Right lobe of liver (tissue), 6 donors: ENCODE data around the gene LRMDA. TPM values are rescaled to one million over a fixed set of nuclear protein-coding genes. Genes with fewer than 3 reads are reported as not detected.

Experiments
- ATAC-seq, 4 donors: fragments of 200-7000 bp; cut with Tn5 transposase; one replicate each; pipeline ENCODE4 v1.9.1; 2020; ENCODE audit warnings: mild to moderate bottlenecking in 4 of 4, moderate library complexity in 4 of 4
- DNase-seq, 3 donors: peaks; one replicate each; pipeline ENCODE4 v3.0.0-alpha.2; 2020
- H3K27ac ChIP-seq, 3 donors: fragments of 200-600 bp; one replicate each; pipeline ENCODE4 v1.8.0; 2022
- H3K27me3 ChIP-seq, 2 donors: fragments of 200-600 bp; one replicate each; pipeline ENCODE4 v1.8.0; 2022
- H3K36me3 ChIP-seq, 4 donors: fragments of 200-600 bp; sonication (generic) in 1 of 4; one replicate each; pipeline versions ENCODE4 v1.5.1 to v1.8.0; 2017 to 2022; ENCODE audit warnings: control low read depth in 1 of 4
- H3K4me1 ChIP-seq, 4 donors: fragments of 200-600 bp; sonication (generic) in 1 of 4; one replicate each; pipeline versions ENCODE4 v1.5.1 to v1.8.0; 2017 to 2022; ENCODE audit warnings: control low read depth in 1 of 4
- H3K4me3 ChIP-seq, 3 donors: fragments of 200-600 bp; one replicate each; pipeline ENCODE4 v1.8.0; 2022
- H3K9me3 ChIP-seq, 4 donors: fragments of 200-600 bp; sonication (generic) in 1 of 4; one replicate each; pipeline versions ENCODE4 v1.5.1 to v1.8.0; 2017 to 2022; ENCODE audit warnings: control low read depth in 1 of 4
- CTCF ChIP-seq, 4 donors: fragments of 200-600 bp in 3 of 4; fragments of 450-650 bp in 1 of 4; IDR thresholded peaks; one replicate each; pipeline versions ENCODE4 v1.5.1 to v1.8.0; 2016 to 2022; ENCODE audit warnings: antibody characterized with exemption in 4 of 4, mild to moderate bottlenecking in 2 of 4
- POLR2A ChIP-seq: fragments of 450-650 bp; IDR thresholded peaks from one replicate; pipeline ENCODE4 v1.6.1; 2017; ENCODE audit warnings: antibody characterized with exemption, mild to moderate bottlenecking
- WGBS: methylation state at CpG from one replicate; pipeline ENCODE4 v1.1.6; 2018; ENCODE audit warnings: low coverage, low lambda C conversion rate; ENCODE audit not compliant: insufficient coverage; ENCODE audit errors: missing lambda C conversion rate; 5-methylcytosine and 5-hydroxymethylcytosine counted together
- intact Hi-C, 2 donors: fragments of 100-400 bp; cut with DNase I; formaldehyde crosslinking; loops; one replicate each; pipeline versions ENCODE4 v1.11.2 to v1.14.1; 2022
- total RNA-seq, 6 experiments: library from RNA; depleted of rRNA in 2 of 6; stranded (reverse); fragments of >200 nt in 2 of 6; fragmentation: NEBNext Ultra II Directional in 3 of 6; extraction: Animal tissue kit (Norgen Biotek cat#: 25700) in 3 of 6; gene quantifications; one replicate each; pipeline versions ENCODE4 v1.1.0 to v1.2.4, GENCODE V29; 2016 to 2023
- donor health status: DM: no; HTN: yes; CAD: no.
- donor health status: DM: no; HTN: no; CAD: no.
- donor health status: DM: no; HTN: no; CAD: no.
- donor health status: DM: no; HTN: yes; CAD: no.
- donor health status: DM: no; HTN: yes; CAD: no.

The LRMDA gene
- total RNA-seq, 6 experiments from 2014 or later: 9.9 to 19.9 (median 16.3) TPM

GRCh38 chr10:75542906-75543305, 111.5 kb downstream of the LRMDA start:
- no peak for DNase-seq
- Histone ChIP-seq H3K27ac (no peak overlapping the region), H3K4me3 (no peak overlapping the region), H3K9me3 (no peaks in the 10 kb centered on the region), H3K36me3 (no peaks in the 10 kb centered on the region), H3K4me1 (peaks cover 0 to 5% (median 0%) of the 10 kb centered on the region in 4 donors), H3K27me3 (no peaks in the 10 kb centered on the region)
- ATAC-seq: peak in 1 of 4 donors; percentile 28
- intact Hi-C loops: no loop called here
- WGBS: 69% methylated on average over 7 of the region's 7 CpGs
- TF ChIP-seq CTCF (IDR thresholded peaks at IDR 0.05) (no peak), POLR2A (no peak)

GRCh38 chr10:75544386-75544785, 113.0 kb downstream of the LRMDA start:
- Histone ChIP-seq H3K4me3 (no peak overlapping the region), H3K27ac (no peak overlapping the region), H3K27me3 (no peaks in the 10 kb centered on the region), H3K4me1 (peaks cover 0 to 5% (median 0%) of the 10 kb centered on the region in 4 donors), H3K36me3 (no peaks in the 10 kb centered on the region), H3K9me3 (no peaks in the 10 kb centered on the region)
- WGBS: 42% methylated on average over 2 of the region's 2 CpGs
- intact Hi-C loops: no loop called here
- DNase-seq (no peak), ATAC-seq (peak; percentile 56 to 79 (median 73))
- TF ChIP-seq POLR2A (no peak), CTCF (IDR thresholded peaks at IDR 0.05) (no peak)

- peak; percentile 45 to 79 (median 57) for ATAC-seq
- no peak for DNase-seq
- no peaks in the 10 kb centered on the region for H3K9me3 ChIP-seq
- no peak overlapping the region for H3K27ac ChIP-seq
- H3K4me3 ChIP-seq: no peak overlapping the region
- H3K36me3 ChIP-seq: no peaks in the 10 kb centered on the region
- intact Hi-C loops: no loop called here
- H3K4me1 ChIP-seq: peaks cover 0 to 5% (median 0%) of the 10 kb centered on the region in 4 donors
- no peaks in the 10 kb centered on the region for H3K27me3 ChIP-seq
- TF ChIP-seq CTCF (IDR thresholded peaks at IDR 0.05) (no peak), POLR2A (no peak)
- 48% methylated on average over 5 of the region's 5 CpGs for WGBS
Measured at GRCh38 chr10:75544993-75545706, 113.7 kb downstream of the LRMDA start.

- ATAC-seq: peak in 1 of 4 donors; percentile 19
Measured at GRCh38 chr10:75546004-75546403, 114.6 kb downstream of the LRMDA start.

More at GRCh38 chr10:75546004-75546403, 114.6 kb downstream of the LRMDA start:
- peaks cover 0 to 5% (median 0%) of the 10 kb centered on the region in 4 donors for H3K4me1 ChIP-seq
- H3K27me3 ChIP-seq: no peaks in the 10 kb centered on the region
- H3K36me3 ChIP-seq: no peaks in the 10 kb centered on the region
- H3K4me3 ChIP-seq: no peak overlapping the region
- intact Hi-C loops: no loop called here
- no peak overlapping the region for H3K27ac ChIP-seq
- no peak for TF ChIP-seq CTCF (IDR thresholded peaks at IDR 0.05)
- no peaks in the 10 kb centered on the region for H3K9me3 ChIP-seq
- DNase-seq: no peak
